Right atrium auricular region (tissue), 2 donors: ENCODE data around the gene PIK3R3. TPM values are rescaled to one million over a fixed set of nuclear protein-coding genes. Genes with fewer than 3 reads are reported as not detected.

Experiments
- DNase-seq: peaks from one replicate; pipeline ENCODE4 v3.0.0-alpha.2; 2019; ENCODE audit warnings: low spot score
- H3K27ac ChIP-seq, 2 donors: fragments of 200-600 bp; sonication (generic); 1 replicate in 1 of 2; 2 replicates in 1 of 2; pipeline ENCODE4 v1.5.1; 2016 to 2019
- H3K27me3 ChIP-seq, 2 donors: fragments of 200-600 bp; sonication (generic); one replicate each; pipeline versions ENCODE4 v1.5.1 to v1.6.0; 2017 to 2019
- H3K36me3 ChIP-seq: fragments of 200-600 bp; sonication (generic); one replicate; pipeline ENCODE4 v1.5.1; 2016
- H3K4me1 ChIP-seq, 2 donors: fragments of 200-600 bp; sonication (generic); one replicate each; pipeline versions ENCODE4 v1.5.1 to v1.6.0; 2017 to 2019
- H3K4me3 ChIP-seq, 2 donors: fragments of 200-600 bp; sonication (generic); 1 replicate in 1 of 2; 2 replicates in 1 of 2; pipeline ENCODE4 v1.5.1; 2017 to 2019; ENCODE audit warnings: mild to moderate bottlenecking in 1 of 2, moderate library complexity in 1 of 2
- H3K9me3 ChIP-seq, 2 donors: fragments of 200-600 bp; sonication (generic); one replicate each; pipeline ENCODE4 v1.5.1; 2019
- total RNA-seq, 2 donors: library from RNA; depleted of rRNA; stranded (reverse); fragments of >200 nt; gene quantifications; one replicate each; pipeline ENCODE4 v1.1.0, GENCODE V29; 2016
- TF ChIP-seq, protein P1 (sequence below), 2 donors: fragments of 200-600 bp; sonication (generic); IDR thresholded peaks; one replicate each; pipeline ENCODE4 v1.5.1; 2019; ENCODE audit warnings: antibody characterized with exemption in 2 of 2

PIK3R3 gene
- total RNA-seq, 2 donors from 2014 or later: 24.3 to 35.3 TPM

DNA sequence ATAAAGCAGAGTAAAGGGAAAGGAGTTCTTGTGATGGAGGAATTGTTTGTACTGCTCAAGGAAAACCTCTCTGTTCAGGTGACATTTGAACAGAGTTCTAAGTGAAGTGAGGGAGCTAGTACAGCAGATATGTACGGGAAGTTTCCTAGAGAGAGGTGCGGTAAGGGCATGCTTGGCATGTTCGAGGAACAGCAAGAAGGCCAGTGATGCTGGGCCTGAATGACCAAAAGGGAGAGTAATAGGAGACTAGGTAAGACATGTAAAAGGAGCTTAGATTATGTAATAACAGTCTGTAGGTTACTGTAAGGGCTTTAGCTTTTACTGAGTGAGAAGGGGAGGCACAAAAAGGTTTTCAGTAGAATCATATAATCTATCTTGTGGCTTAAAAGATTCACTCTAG is 63.9 kb downstream of the PIK3R3 start:
- peaks cover 3% of the 10 kb centered on the region for H3K36me3 ChIP-seq
- no peaks in the 10 kb centered on the region for H3K9me3 ChIP-seq
- no peaks in the 10 kb centered on the region for H3K27me3 ChIP-seq
- TF ChIP-seq, protein P1, sequence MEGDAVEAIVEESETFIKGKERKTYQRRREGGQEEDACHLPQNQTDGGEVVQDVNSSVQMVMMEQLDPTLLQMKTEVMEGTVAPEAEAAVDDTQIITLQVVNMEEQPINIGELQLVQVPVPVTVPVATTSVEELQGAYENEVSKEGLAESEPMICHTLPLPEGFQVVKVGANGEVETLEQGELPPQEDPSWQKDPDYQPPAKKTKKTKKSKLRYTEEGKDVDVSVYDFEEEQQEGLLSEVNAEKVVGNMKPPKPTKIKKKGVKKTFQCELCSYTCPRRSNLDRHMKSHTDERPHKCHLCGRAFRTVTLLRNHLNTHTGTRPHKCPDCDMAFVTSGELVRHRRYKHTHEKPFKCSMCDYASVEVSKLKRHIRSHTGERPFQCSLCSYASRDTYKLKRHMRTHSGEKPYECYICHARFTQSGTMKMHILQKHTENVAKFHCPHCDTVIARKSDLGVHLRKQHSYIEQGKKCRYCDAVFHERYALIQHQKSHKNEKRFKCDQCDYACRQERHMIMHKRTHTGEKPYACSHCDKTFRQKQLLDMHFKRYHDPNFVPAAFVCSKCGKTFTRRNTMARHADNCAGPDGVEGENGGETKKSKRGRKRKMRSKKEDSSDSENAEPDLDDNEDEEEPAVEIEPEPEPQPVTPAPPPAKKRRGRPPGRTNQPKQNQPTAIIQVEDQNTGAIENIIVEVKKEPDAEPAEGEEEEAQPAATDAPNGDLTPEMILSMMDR (IDR thresholded peaks at IDR 0.05): no peak
- no peak for DNase-seq
- no peaks in the 10 kb centered on the region for H3K4me1 ChIP-seq
- H3K4me3 ChIP-seq: no peak overlapping the region
- no peak overlapping the region for H3K27ac ChIP-seq

DNA sequence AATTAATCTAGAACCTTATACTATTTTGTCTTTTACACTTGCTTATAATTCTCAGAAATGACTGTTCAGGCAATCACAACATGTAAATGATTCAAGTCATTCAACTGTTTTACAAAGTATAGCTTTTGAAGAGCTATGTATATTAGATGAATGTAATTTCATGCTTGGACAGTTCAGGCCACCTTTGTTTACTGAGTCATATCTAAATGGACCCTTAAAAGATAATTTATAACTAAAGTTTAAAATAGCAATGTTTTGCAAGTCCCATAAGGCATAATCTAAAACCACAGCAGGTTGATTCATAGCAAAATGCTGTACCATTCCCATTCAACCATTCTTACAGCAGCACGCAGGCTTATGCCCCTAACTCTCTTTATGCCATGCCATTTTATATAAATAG is 64.8 kb downstream of the PIK3R3 start:
- Histone ChIP-seq H3K27me3 (no peaks in the 10 kb centered on the region), H3K4me1 (no peaks in the 10 kb centered on the region), H3K9me3 (no peaks in the 10 kb centered on the region), H3K4me3 (no peak overlapping the region), H3K27ac (no peak overlapping the region), H3K36me3 (peaks cover 4% of the 10 kb centered on the region)
- TF ChIP-seq, protein P1 (IDR thresholded peaks at IDR 0.05): no peak
- DNase-seq: no peak

DNA sequence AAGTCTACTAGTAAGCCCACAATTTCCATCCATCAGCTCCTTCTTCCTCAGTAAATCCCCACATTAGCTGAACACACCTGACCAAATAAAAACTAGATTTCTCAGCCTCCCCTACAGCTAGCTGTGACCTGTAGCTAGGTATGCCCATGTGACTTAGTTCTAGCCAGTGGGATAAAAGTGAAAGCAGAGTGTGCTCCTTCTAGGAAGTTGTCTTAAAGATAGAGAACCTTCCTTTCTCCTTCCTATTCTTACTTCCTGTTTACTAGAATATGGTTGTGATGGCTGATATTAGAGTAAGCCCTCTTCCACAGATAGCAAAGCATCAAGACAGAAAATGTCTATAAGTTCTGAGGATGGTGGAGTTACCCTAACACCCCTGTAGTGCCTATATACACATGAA is 67.0 kb downstream of the PIK3R3 start:
- DNase-seq: no peak
- H3K4me1 ChIP-seq: no peaks in the 10 kb centered on the region
- peaks cover 22% of the 10 kb centered on the region for H3K36me3 ChIP-seq
- no peak overlapping the region for H3K27ac ChIP-seq
- H3K27me3 ChIP-seq: no peaks in the 10 kb centered on the region
- no peaks in the 10 kb centered on the region for H3K9me3 ChIP-seq
- H3K4me3 ChIP-seq: no peak overlapping the region
- TF ChIP-seq, protein P1 (IDR thresholded peaks at IDR 0.05): no peak

DNA sequence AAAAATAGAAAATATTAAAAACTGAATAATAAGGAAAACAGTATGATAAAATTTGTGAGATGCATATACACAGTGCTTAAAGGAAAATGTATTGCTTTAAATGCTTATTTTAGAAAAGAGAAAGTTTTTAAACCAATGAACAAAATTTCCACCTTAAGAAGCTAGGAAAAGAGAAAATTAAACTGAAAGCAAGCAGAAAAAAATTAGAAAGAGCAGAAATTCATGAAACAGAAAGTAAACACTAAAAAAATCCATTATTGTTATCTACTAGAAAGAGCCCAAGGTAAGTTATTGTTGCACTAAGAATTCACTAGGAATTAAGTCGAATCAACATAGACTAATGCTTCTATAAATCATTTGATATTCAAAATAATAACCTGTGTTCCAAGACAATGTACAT is 67.7 kb downstream of the PIK3R3 start:
- Histone ChIP-seq H3K36me3 (peaks cover 27% of the 10 kb centered on the region), H3K4me3 (no peak overlapping the region), H3K9me3 (no peaks in the 10 kb centered on the region), H3K27me3 (no peaks in the 10 kb centered on the region), H3K4me1 (no peaks in the 10 kb centered on the region), H3K27ac (no peak overlapping the region)
- no peak for DNase-seq
- TF ChIP-seq, protein P1 (IDR thresholded peaks at IDR 0.05): no peak

DNA sequence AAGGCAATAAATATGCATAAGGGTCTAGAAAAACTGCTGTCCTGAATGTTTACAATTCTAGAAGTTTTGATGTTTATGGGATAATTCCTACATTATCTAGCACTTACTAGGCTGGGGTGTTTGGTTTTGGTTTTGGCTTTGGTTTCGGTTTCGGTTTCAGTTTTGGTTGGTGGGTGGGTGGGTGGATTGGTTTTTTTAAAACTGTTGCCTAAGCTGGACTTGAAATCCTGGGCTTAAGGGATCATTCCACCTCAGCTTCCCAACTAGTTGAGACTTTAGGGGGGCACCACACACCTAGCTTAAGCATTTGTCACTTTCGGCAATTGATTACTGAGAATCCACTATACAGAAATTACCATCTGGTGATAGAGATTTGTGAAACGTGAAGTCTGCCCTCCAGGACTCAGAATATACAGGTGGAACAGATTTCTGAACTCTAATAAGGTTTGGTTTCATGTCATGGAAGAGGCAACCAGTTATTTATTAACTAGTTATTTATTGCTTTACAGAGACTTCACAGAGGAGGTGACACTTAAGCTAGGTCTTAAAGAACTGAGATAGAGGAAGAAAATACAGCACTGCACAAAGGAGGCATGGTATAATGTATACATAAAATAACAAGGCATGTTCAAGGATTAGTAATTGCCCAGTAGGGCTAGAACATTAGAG is 69.6 kb downstream of the PIK3R3 start:
- no peaks in the 10 kb centered on the region for H3K9me3 ChIP-seq
- no peak for DNase-seq
- H3K4me1 ChIP-seq: no peaks in the 10 kb centered on the region
- H3K27me3 ChIP-seq: no peaks in the 10 kb centered on the region
- H3K27ac ChIP-seq: no peak overlapping the region
- H3K36me3 ChIP-seq: peaks cover 42% of the 10 kb centered on the region
- H3K4me3 ChIP-seq: no peak overlapping the region
- TF ChIP-seq, protein P1 (IDR thresholded peaks at IDR 0.05): no peak

DNA sequence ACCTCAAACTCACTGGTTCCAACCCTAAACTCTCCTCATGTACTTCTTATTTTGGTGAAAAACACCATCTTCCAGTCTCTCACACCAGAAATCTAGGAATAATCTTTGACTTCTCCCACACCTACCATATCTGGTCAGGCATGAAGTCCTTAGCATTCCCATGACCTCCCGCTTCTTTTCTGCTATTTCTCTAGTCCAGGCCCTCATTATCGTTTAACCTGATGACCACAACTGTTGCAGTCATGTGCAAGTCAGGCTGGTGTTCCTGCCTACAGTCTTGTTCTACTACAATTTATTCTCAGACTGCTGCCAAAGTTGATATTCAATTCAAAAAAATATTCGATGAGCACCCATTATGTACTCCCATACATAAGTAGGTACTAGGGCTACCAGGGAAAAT is 71.3 kb downstream of the PIK3R3 start:
- H3K9me3 ChIP-seq: no peaks in the 10 kb centered on the region
- TF ChIP-seq, protein P1 (IDR thresholded peaks at IDR 0.05): no peak
- no peak overlapping the region for H3K27ac ChIP-seq
- peaks cover 43% of the 10 kb centered on the region for H3K36me3 ChIP-seq
- no peak overlapping the region for H3K4me3 ChIP-seq
- no peaks in the 10 kb centered on the region for H3K4me1 ChIP-seq
- no peak for DNase-seq
- H3K27me3 ChIP-seq: no peaks in the 10 kb centered on the region
